Fibroblast of lung (primary cell): ENCODE data around the gene ITCH.

Experiments used
- EZH2 ChIP-seq: IDR thresholded peaks from 2 replicates; pipeline ENCODE4 v1.5.1; 2012; ENCODE audit warnings: low read length, control low read depth, mild to moderate bottlenecking; ENCODE audit errors: missing control alignments
- TF ChIP-seq, protein P1 (sequence below), 2 donors: IDR thresholded peaks in 1 of 2; conservative IDR thresholded peaks in 1 of 2; 1 replicate in 1 of 2; 2 replicates in 1 of 2; pipeline ENCODE4 v1.5.1; 2011 to 2012; ENCODE audit warnings: low read length in 2 of 2, control low read depth in 1 of 2, inconsistent platforms in 1 of 2, low read depth in 1 of 2, mild to moderate bottlenecking in 1 of 2

DNA sequence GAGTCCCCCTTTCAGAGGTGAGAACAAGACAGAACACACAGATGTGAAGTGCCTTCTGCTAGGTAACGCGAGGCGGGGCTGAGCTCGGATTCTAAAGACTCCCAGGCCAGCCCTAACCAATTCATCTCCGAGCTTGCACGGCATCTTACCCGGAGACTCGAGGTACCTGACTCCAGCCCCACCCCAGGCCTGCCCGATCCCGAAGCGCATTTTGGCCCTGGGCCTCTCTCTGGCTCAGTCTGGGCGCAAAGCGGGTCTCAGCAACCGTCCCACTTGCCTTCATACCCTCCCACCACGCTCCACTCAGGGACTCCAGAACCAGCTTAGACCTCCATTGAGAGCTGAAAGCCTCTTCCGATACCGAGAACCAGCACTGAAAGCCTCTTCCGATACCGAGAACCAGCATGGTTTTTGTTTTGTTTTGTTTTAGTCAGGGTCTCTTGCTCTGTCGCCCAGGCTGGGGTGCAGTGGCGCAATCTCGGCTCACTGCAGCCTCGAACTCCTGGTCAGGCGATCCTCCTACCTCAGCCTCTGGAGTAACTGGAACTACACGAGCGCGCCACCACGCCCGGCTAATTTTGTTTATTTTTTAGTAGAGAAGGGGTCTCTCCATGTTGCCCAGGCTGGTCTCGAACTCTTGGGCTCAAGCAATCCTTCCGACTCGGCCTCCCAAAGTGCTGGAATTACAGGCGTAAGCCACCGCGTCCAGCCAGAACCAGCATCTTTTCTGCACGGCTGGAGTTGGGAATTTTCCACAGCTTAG, 152.6 kb downstream of the ITCH start:
- TF ChIP-seq, protein P1, sequence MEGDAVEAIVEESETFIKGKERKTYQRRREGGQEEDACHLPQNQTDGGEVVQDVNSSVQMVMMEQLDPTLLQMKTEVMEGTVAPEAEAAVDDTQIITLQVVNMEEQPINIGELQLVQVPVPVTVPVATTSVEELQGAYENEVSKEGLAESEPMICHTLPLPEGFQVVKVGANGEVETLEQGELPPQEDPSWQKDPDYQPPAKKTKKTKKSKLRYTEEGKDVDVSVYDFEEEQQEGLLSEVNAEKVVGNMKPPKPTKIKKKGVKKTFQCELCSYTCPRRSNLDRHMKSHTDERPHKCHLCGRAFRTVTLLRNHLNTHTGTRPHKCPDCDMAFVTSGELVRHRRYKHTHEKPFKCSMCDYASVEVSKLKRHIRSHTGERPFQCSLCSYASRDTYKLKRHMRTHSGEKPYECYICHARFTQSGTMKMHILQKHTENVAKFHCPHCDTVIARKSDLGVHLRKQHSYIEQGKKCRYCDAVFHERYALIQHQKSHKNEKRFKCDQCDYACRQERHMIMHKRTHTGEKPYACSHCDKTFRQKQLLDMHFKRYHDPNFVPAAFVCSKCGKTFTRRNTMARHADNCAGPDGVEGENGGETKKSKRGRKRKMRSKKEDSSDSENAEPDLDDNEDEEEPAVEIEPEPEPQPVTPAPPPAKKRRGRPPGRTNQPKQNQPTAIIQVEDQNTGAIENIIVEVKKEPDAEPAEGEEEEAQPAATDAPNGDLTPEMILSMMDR (conservative IDR thresholded peaks at IDR 0.05 in 1 of 2, IDR thresholded peaks at IDR 0.05 in 1 of 2; ENCODE audit: low read depth in 1 of 2, low read length in 2 of 2) = no peak
- TF ChIP-seq EZH2 = no peak
